ENCODE measurements around the gene CNTN4. TPM values are rescaled to one million over a fixed set of nuclear protein-coding genes. Genes with fewer than 3 reads are reported as not detected.

Gene CNTN4
- total RNA-seq, 4 donors from 2014 or later = 47.7 to 106 (median 83.3) TPM

DNA sequence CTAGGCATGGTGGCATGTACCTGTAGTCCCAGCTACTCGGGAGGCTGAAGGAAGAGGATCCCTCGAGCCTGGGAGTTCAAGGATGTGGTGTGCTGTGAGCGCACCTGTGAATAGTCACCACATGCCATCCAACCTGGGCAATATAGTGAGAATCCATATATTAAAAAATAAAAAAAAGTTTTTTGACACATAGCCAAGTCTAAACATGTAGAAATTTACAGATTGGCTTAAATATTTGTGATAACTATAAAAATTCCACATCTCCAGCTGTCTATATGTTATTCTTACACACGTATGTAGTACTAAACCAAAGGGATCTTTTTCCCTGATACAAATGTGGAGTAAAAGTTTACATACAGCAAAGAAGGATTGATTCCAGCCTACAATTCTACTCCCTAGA is 119.7 kb downstream of the CNTN4 start:
- WGBS, 2 donors = 92 to 93% methylated on average over 4 of the region's 4 CpGs
- TF ChIP-seq EP300 (IDR thresholded peaks at IDR 0.05) (no peak), POLR2A (IDR thresholded peaks at IDR 0.05) (no peak)
- TF ChIP-seq, protein P1, sequence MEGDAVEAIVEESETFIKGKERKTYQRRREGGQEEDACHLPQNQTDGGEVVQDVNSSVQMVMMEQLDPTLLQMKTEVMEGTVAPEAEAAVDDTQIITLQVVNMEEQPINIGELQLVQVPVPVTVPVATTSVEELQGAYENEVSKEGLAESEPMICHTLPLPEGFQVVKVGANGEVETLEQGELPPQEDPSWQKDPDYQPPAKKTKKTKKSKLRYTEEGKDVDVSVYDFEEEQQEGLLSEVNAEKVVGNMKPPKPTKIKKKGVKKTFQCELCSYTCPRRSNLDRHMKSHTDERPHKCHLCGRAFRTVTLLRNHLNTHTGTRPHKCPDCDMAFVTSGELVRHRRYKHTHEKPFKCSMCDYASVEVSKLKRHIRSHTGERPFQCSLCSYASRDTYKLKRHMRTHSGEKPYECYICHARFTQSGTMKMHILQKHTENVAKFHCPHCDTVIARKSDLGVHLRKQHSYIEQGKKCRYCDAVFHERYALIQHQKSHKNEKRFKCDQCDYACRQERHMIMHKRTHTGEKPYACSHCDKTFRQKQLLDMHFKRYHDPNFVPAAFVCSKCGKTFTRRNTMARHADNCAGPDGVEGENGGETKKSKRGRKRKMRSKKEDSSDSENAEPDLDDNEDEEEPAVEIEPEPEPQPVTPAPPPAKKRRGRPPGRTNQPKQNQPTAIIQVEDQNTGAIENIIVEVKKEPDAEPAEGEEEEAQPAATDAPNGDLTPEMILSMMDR (IDR thresholded peaks at IDR 0.05) = no peak

DNA sequence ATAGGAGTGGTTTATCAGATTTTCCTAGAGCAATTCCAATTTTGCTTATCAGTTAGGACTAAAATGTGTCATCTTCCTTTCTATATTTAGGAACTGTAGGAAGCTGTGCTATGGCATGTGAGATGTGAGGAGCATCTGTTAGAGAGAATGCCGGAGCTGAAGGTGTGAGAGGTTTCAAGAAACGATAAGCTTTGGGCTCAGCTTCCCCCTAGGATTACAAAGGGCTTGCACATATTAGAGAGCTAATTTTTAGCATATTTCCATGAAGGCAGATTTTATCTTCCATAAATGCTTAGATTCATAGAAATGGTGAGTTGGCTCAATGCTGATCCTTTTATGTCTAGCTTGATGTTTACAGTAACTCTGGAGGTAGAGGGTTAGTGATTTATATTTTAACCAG is 120.2 kb downstream of the CNTN4 start:
- Histone ChIP-seq H3K9me3 (no peaks in the 10 kb centered on the region), H3K27me3 (no peaks in the 10 kb centered on the region), H3K4me3 (no peak overlapping the region), H3K4me1 (peaks cover 0 to under 1% (median 0%) of the 10 kb centered on the region in 4 donors), H3K27ac (no peak overlapping the region), H3K36me3 (no peaks in the 10 kb centered on the region)
- DNase-seq (ENCODE audit: low spot score in 2 of 2) = no peak
- no peak for TF ChIP-seq EP300 (IDR thresholded peaks at IDR 0.05)
- no peak for TF ChIP-seq POLR2A (IDR thresholded peaks at IDR 0.05)
- TF ChIP-seq, protein P1 (IDR thresholded peaks at IDR 0.05) = no peak
- WGBS, 2 donors = 67 to 68% methylated on average over 2 of the region's 2 CpGs

More for the DNA sequence above, 119.7 kb downstream of the CNTN4 start:
- no peak overlapping the region for H3K4me3 ChIP-seq
- no peak for DNase-seq (ENCODE audit: low spot score in 2 of 2)
- H3K27me3 ChIP-seq = no peaks in the 10 kb centered on the region
- H3K9me3 ChIP-seq = no peaks in the 10 kb centered on the region
- no peaks in the 10 kb centered on the region for H3K36me3 ChIP-seq
- H3K4me1 ChIP-seq = peaks cover 0 to 5% (median 0%) of the 10 kb centered on the region in 4 donors
- no peak overlapping the region for H3K27ac ChIP-seq

DNA sequence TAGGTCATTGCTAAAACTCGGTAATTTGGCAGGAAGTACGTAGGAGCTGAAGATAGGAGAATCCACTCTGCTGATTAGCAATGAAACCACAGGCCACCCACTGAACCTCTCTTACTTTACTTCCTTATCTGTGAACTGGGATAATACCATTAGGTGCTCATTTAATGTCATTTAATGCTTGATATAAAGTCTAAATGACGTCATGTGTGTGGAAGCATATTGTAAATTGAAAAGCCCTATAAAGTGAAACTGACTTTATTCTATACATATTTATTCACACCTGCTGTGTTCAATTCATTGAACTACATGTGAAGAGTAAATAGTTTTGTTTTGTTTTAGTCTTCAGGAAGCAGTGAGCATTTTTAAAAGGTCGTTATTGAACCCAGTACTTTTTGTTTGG is 137.5 kb downstream of the CNTN4 start:
- TF ChIP-seq, protein P1 (IDR thresholded peaks at IDR 0.05) = no peak
- TF ChIP-seq POLR2A (IDR thresholded peaks at IDR 0.05) = no peak
- TF ChIP-seq EP300 (IDR thresholded peaks at IDR 0.05) = no peak
- H3K27me3 ChIP-seq = no peaks in the 10 kb centered on the region
- H3K27ac ChIP-seq = no peak overlapping the region
- no peaks in the 10 kb centered on the region for H3K36me3 ChIP-seq
- peaks cover 0 to 5% (median 0%) of the 10 kb centered on the region in 4 donors for H3K4me1 ChIP-seq
- DNase-seq (ENCODE audit: low spot score in 2 of 2) = no peak
- H3K4me3 ChIP-seq = no peak overlapping the region
- WGBS, 2 donors = 71 to 78% methylated on average over 4 of the region's 4 CpGs
- H3K9me3 ChIP-seq = no peaks in the 10 kb centered on the region

DNA sequence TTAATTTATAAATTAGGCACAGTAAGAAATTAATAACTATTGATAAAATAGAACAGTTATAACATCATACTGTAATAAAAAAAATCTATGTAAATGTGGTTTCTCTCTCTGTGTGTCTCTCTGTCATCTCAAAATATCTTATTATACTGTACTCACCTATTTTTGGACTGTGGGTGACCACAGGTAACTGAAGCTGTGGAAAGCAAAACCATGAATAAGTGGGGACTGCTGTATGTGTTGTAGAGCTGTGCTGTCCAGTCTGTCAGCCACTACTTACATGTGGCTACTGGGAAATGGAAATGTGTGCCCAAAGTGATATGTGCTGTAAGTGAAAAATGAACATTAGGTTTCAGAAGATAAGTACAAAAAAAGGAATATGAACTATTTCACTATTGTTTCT is 145.5 kb downstream of the CNTN4 start:
- Histone ChIP-seq H3K27me3 (no peaks in the 10 kb centered on the region), H3K27ac (no peak overlapping the region), H3K36me3 (no peaks in the 10 kb centered on the region), H3K4me1 (peaks cover 0 to 5% (median 2%) of the 10 kb centered on the region in 4 donors), H3K4me3 (no peak overlapping the region), H3K9me3 (no peaks in the 10 kb centered on the region)
- DNase-seq (ENCODE audit: low spot score in 2 of 2) = no peak
- TF ChIP-seq EP300 (IDR thresholded peaks at IDR 0.05) (no peak), POLR2A (IDR thresholded peaks at IDR 0.05) (no peak)
- TF ChIP-seq, protein P1 (IDR thresholded peaks at IDR 0.05) = no peak

DNA sequence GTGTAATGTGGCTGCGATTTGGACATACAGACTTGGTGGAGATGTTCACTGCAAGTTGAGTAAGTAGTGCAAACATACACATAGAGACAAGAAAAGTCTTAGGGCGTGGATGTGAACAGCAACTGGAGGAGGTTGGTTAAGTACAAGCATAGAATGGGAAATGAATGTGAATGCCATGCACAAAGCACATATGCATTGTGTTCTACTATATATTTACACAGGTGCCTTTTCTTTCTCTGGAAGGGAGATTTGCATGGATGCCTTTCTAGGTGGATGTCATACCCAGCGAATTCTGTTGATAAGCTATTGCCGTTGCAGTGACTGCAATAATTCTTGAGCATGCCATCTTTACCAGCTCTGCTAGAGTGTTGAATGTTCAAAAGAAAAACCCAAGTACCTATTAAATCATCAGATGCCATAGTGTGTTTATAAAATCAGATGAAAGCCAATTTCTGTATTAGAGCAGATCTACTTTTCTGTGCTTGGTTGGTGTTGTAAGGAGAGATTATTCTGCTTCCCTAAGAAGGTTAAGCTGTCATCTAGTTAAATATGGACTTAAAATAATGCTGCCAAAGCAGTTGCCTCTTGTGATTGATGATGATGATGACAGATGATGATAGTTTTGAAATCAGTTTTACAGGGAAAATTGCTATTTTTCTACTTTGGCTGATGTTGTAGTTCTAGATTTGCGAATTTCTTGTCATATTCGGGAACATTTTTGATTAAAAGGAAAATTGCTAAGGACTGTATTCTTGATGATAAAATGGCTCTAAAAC is 148.4 kb downstream of the CNTN4 start:
- no peak for DNase-seq (ENCODE audit: low spot score in 2 of 2)
- Histone ChIP-seq H3K27ac (no peak overlapping the region), H3K4me1 (peaks cover 0 to 4% (median 0%) of the 10 kb centered on the region in 4 donors), H3K27me3 (no peaks in the 10 kb centered on the region), H3K36me3 (no peaks in the 10 kb centered on the region), H3K4me3 (no peak overlapping the region), H3K9me3 (no peaks in the 10 kb centered on the region)
- 88 to 89% methylated on average over 6 of the region's 6 CpGs for WGBS, 2 donors
- TF ChIP-seq POLR2A (IDR thresholded peaks at IDR 0.05) = no peak
- TF ChIP-seq, protein P1 (IDR thresholded peaks at IDR 0.05) = no peak

Data from tibial nerve (tissue), 4 donors.